GM23248 (cell line): ENCODE results near the gene PIK3CD.

Source experiments
- EZH2 ChIP-seq: fragments of 200-600 bp; sonication (generic); IDR thresholded peaks from 2 replicates; pipeline ENCODE4 v1.6.1; 2018; ENCODE audit warnings: antibody characterized with exemption, mild to moderate bottlenecking; ENCODE audit not compliant: insufficient read depth, poor library complexity, severe bottlenecking
- EZH2phosphoT487 ChIP-seq: fragments of 200-600 bp; sonication (generic); IDR thresholded peaks from 2 replicates; pipeline ENCODE4 v1.6.1; 2018; ENCODE audit warnings: antibody characterized with exemption, moderate library complexity, mild to moderate bottlenecking, low read depth; ENCODE audit not compliant: insufficient read depth

DNA sequence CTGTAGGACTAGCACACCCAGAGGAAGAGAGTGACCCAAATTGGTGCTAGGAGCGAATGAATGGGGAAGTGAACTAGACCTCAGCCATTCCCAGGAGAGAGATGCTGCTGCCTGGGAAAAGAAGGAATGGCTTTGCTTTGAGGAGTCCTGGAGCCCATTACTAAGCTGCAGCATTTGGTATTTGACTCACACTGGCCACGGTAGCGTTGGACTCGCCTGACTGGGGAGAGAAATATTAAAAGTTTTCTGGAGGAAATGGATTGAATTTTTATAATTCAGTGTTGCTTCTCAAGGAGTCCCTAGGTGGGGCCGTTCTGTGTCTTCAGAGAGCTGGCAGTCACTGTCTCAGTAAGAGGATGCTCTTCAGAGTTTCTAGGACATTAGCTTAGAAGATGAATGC lies 40.2 kb downstream of the PIK3CD start:
- TF ChIP-seq EZH2phosphoT487, result no peak
- no peak for TF ChIP-seq EZH2
